ENCODE measurements around the gene CCDC146. TPM values are rescaled to one million over a fixed set of nuclear protein-coding genes. Genes with fewer than 3 reads are reported as not detected.

Gene CCDC146
- total and polyA plus RNA-seq, 4 donors, result 19.6 to 30.5 (median 24.3) TPM

- WGBS (ENCODE audit: insufficient coverage), result 76% methylated on average over 2 of the region's 4 CpGs
- Histone ChIP-seq H3K27me3 (ENCODE audit: control insufficient read depth, insufficient read depth, low read length) (no peaks in the 10 kb centered on the region), H3K4me1 (ENCODE audit: control insufficient read depth, insufficient read depth, low read length) (no peaks in the 10 kb centered on the region), H3K4me3 (ENCODE audit: low read depth, low read length) (no peak overlapping the region), H3K27ac (ENCODE audit: low read depth, low read length) (no peak overlapping the region), H3K9me3 (ENCODE audit: control insufficient read depth, insufficient read depth, low read length) (no peaks in the 10 kb centered on the region), H3K36me3 (ENCODE audit: control insufficient read depth, insufficient read depth, low read length) (no peaks in the 10 kb centered on the region)
- no peak for DNase-seq (ENCODE audit: low read depth in 4 of 6, low spot score in 6 of 6)
These were observed 66.5 kb downstream of the CCDC146 start for GRCh38 chr7:77188731-77189437.

GRCh38 chr7:77197141-77197540, 74.7 kb downstream of the CCDC146 start:
- no peak for DNase-seq (ENCODE audit: low read depth in 4 of 6, low spot score in 6 of 6)
- Histone ChIP-seq H3K9me3 (ENCODE audit: control insufficient read depth, insufficient read depth, low read length) (no peaks in the 10 kb centered on the region), H3K4me1 (ENCODE audit: control insufficient read depth, insufficient read depth, low read length) (peaks cover 6% of the 10 kb centered on the region), H3K27ac (ENCODE audit: low read depth, low read length) (no peak overlapping the region), H3K4me3 (ENCODE audit: low read depth, low read length) (peak overlapping the region; percentile 4), H3K36me3 (ENCODE audit: control insufficient read depth, insufficient read depth, low read length) (no peaks in the 10 kb centered on the region), H3K27me3 (ENCODE audit: control insufficient read depth, insufficient read depth, low read length) (no peaks in the 10 kb centered on the region)
- 92% methylated on average over 3 of the region's 4 CpGs for WGBS (ENCODE audit: insufficient coverage)

GRCh38 chr7:77199013-77199966, 76.9 kb downstream of the CCDC146 start, which contains the start of gene FGL2:
FGL2 (minus strand) TSS chr7:77199819; CDS start chr7:77199793, 26 bp downstream.
- Histone ChIP-seq H3K4me3 (ENCODE audit: low read depth, low read length) (peak within 1 kb of the TSS; percentile 44), H3K36me3 (ENCODE audit: control insufficient read depth, insufficient read depth, low read length) (no peaks in the 10 kb centered on the region), H3K9me3 (ENCODE audit: control insufficient read depth, insufficient read depth, low read length) (no peaks in the 10 kb centered on the region), H3K27me3 (ENCODE audit: control insufficient read depth, insufficient read depth, low read length) (no peaks in the 10 kb centered on the region), H3K27ac (ENCODE audit: low read depth, low read length) (peak within 1 kb of the TSS; percentile 17), H3K4me1 (ENCODE audit: control insufficient read depth, insufficient read depth, low read length) (peaks cover 6% of the 10 kb centered on the region)
- peak; percentile 15 to 86 (median 34) for DNase-seq (ENCODE audit: low read depth in 4 of 6, low spot score in 6 of 6)
- 8% methylated on average over 11 of the region's 15 CpGs for WGBS (ENCODE audit: insufficient coverage)

- Histone ChIP-seq H3K9me3 (ENCODE audit: control insufficient read depth, insufficient read depth, low read length) (no peaks in the 10 kb centered on the region), H3K4me3 (ENCODE audit: low read depth, low read length) (no peak overlapping the region), H3K36me3 (ENCODE audit: control insufficient read depth, insufficient read depth, low read length) (no peaks in the 10 kb centered on the region), H3K27me3 (ENCODE audit: control insufficient read depth, insufficient read depth, low read length) (no peaks in the 10 kb centered on the region), H3K27ac (ENCODE audit: low read depth, low read length) (no peak overlapping the region), H3K4me1 (ENCODE audit: control insufficient read depth, insufficient read depth, low read length) (peaks cover 6% of the 10 kb centered on the region)
- DNase-seq (ENCODE audit: low read depth in 4 of 6, low spot score in 6 of 6), result no peak
- WGBS (ENCODE audit: insufficient coverage), result no CpG with 5 or more reads among the region's 2 CpGs
These were observed 78.1 kb downstream of the CCDC146 start for GRCh38 chr7:77200542-77200941.

- Histone ChIP-seq H3K36me3 (ENCODE audit: control insufficient read depth, insufficient read depth, low read length) (no peaks in the 10 kb centered on the region), H3K27me3 (ENCODE audit: control insufficient read depth, insufficient read depth, low read length) (no peaks in the 10 kb centered on the region), H3K4me3 (ENCODE audit: low read depth, low read length) (no peak overlapping the region), H3K4me1 (ENCODE audit: control insufficient read depth, insufficient read depth, low read length) (peaks cover 6% of the 10 kb centered on the region), H3K9me3 (ENCODE audit: control insufficient read depth, insufficient read depth, low read length) (no peaks in the 10 kb centered on the region), H3K27ac (ENCODE audit: low read depth, low read length) (no peak overlapping the region)
- no peak for DNase-seq (ENCODE audit: low read depth in 4 of 6, low spot score in 6 of 6)
- WGBS (ENCODE audit: insufficient coverage), result 29% methylated on average over 1 of the region's 4 CpGs
These were observed 80.1 kb downstream of the CCDC146 start for GRCh38 chr7:77202481-77202976.

- WGBS (ENCODE audit: insufficient coverage), result no CpG with 5 or more reads among the region's 3 CpGs
- Histone ChIP-seq H3K4me3 (ENCODE audit: low read depth, low read length) (no peak overlapping the region), H3K27me3 (ENCODE audit: control insufficient read depth, insufficient read depth, low read length) (no peaks in the 10 kb centered on the region), H3K4me1 (ENCODE audit: control insufficient read depth, insufficient read depth, low read length) (no peaks in the 10 kb centered on the region), H3K36me3 (ENCODE audit: control insufficient read depth, insufficient read depth, low read length) (no peaks in the 10 kb centered on the region), H3K27ac (ENCODE audit: low read depth, low read length) (no peak overlapping the region), H3K9me3 (ENCODE audit: control insufficient read depth, insufficient read depth, low read length) (peaks cover 13% of the 10 kb centered on the region)
- no peak for DNase-seq (ENCODE audit: low read depth in 4 of 6, low spot score in 6 of 6)
These were observed 83.3 kb downstream of the CCDC146 start for GRCh38 chr7:77205706-77206105.

- no peak for DNase-seq (ENCODE audit: low read depth in 4 of 6, low spot score in 6 of 6)
- H3K4me3 ChIP-seq (ENCODE audit: low read depth, low read length), result no peak overlapping the region
- no peaks in the 10 kb centered on the region for H3K4me1 ChIP-seq (ENCODE audit: control insufficient read depth, insufficient read depth, low read length)
- H3K27ac ChIP-seq (ENCODE audit: low read depth, low read length), result no peak overlapping the region
- H3K27me3 ChIP-seq (ENCODE audit: control insufficient read depth, insufficient read depth, low read length), result no peaks in the 10 kb centered on the region
- H3K9me3 ChIP-seq (ENCODE audit: control insufficient read depth, insufficient read depth, low read length), result peaks cover 13% of the 10 kb centered on the region
- H3K36me3 ChIP-seq (ENCODE audit: control insufficient read depth, insufficient read depth, low read length), result no peaks in the 10 kb centered on the region
These were observed 86.0 kb downstream of the CCDC146 start for GRCh38 chr7:77208416-77208815.

- WGBS (ENCODE audit: insufficient coverage), result 96% methylated on average over 6 of the region's 6 CpGs
- no peak overlapping the region for H3K27ac ChIP-seq (ENCODE audit: low read depth, low read length)
- no peak overlapping the region for H3K4me3 ChIP-seq (ENCODE audit: low read depth, low read length)
- H3K4me1 ChIP-seq (ENCODE audit: control insufficient read depth, insufficient read depth, low read length), result no peaks in the 10 kb centered on the region
- H3K9me3 ChIP-seq (ENCODE audit: control insufficient read depth, insufficient read depth, low read length), result peaks cover 13% of the 10 kb centered on the region
- no peaks in the 10 kb centered on the region for H3K27me3 ChIP-seq (ENCODE audit: control insufficient read depth, insufficient read depth, low read length)
- no peak for DNase-seq (ENCODE audit: low read depth in 4 of 6, low spot score in 6 of 6)
- H3K36me3 ChIP-seq (ENCODE audit: control insufficient read depth, insufficient read depth, low read length), result no peaks in the 10 kb centered on the region
These were observed 87.2 kb downstream of the CCDC146 start for GRCh38 chr7:77209479-77210139.

- DNase-seq (ENCODE audit: low read depth in 4 of 6, low spot score in 6 of 6), result peak in 1 of 6 donors; percentile 70
- no peak overlapping the region for H3K4me3 ChIP-seq (ENCODE audit: low read depth, low read length)
- WGBS (ENCODE audit: insufficient coverage), result no CpG with 5 or more reads among the region's 3 CpGs
- no peak overlapping the region for H3K27ac ChIP-seq (ENCODE audit: low read depth, low read length)
- H3K27me3 ChIP-seq (ENCODE audit: control insufficient read depth, insufficient read depth, low read length), result no peaks in the 10 kb centered on the region
- H3K4me1 ChIP-seq (ENCODE audit: control insufficient read depth, insufficient read depth, low read length), result no peaks in the 10 kb centered on the region
- peaks cover 2% of the 10 kb centered on the region for H3K9me3 ChIP-seq (ENCODE audit: control insufficient read depth, insufficient read depth, low read length)
- no peaks in the 10 kb centered on the region for H3K36me3 ChIP-seq (ENCODE audit: control insufficient read depth, insufficient read depth, low read length)
These were observed 93.9 kb downstream of the CCDC146 start for GRCh38 chr7:77216181-77216845.
